HepG2 (cell line): ENCODE data around the gene ABCC3.

Source experiments
- ARID3A ChIP-seq: IDR thresholded peaks from 2 replicates; pipeline ENCODE4 v1.6.1; 2012; ENCODE audit warnings: low read depth, low read length, improper control_type of control experiment
- ELF4 ChIP-seq: sonication (generic); formaldehyde crosslinking; IDR thresholded peaks from 2 replicates; pipeline ENCODE4 v1.5.0; 2020; ENCODE audit warnings: missing genetic modification reagents, mild to moderate bottlenecking, moderate library complexity, borderline replicate concordance
- HDAC6 ChIP-seq: fragments of 200-600 bp; sonication (generic); IDR thresholded peaks from 2 replicates; pipeline ENCODE4 v1.7.0; 2017; ENCODE audit warnings: mild to moderate bottlenecking, antibody characterized with exemption, low read length, low read depth
- RAD21 ChIP-seq: fragments of 450-650 bp; formaldehyde crosslinking; IDR thresholded peaks from 2 replicates; pipeline ENCODE4 v1.5.0; 2020; ENCODE audit warnings: mild to moderate bottlenecking
- ZNF138 ChIP-seq: sonication (generic); formaldehyde crosslinking; IDR thresholded peaks from 2 replicates; pipeline ENCODE4 v1.5.0; 2020; ENCODE audit warnings: mild to moderate bottlenecking, low read depth, missing genetic modification reagents
- ZNF432 ChIP-seq: sonication (generic); formaldehyde crosslinking; IDR thresholded peaks from 2 replicates; pipeline ENCODE4 v1.5.0; 2020; ENCODE audit warnings: missing genetic modification reagents, mild to moderate bottlenecking, borderline replicate concordance

GRCh38 chr17:50642071-50642721 lies 7.5 kb downstream of the ABCC3 start:
- no peak for TF ChIP-seq RAD21 (CRISPR knock-in tag)
- no peak for TF ChIP-seq ARID3A
- no peak for TF ChIP-seq ELF4 (CRISPR knock-in tag)
- no peak for TF ChIP-seq ZNF138
- TF ChIP-seq ZNF432 (CRISPR knock-in tag) = no peak
- no peak for TF ChIP-seq HDAC6
